MM.1S (cell line): Measurements from ENCODE around the gene PRR9.

Experiments
- DNase-seq: peaks from one replicate; pipeline ENCODE4 v3.0.0-alpha.2; 2015
- H2AFZ ChIP-seq: fragments of 300-600 bp; sonication (generic); 2 replicates; pipeline ENCODE4 v1.6.0; 2016; ENCODE audit warnings: antibody characterized with exemption, low read length
- H3F3A ChIP-seq: fragments of 300-600 bp; sonication (generic); 2 replicates; pipeline ENCODE4 v1.6.1; 2016; ENCODE audit warnings: mild to moderate bottlenecking, antibody characterized with exemption, low read length, moderate library complexity, mixed read lengths; ENCODE audit not compliant: insufficient read depth
- H3K27ac ChIP-seq: fragments of 300-600 bp; sonication (generic); 2 replicates; pipeline ENCODE4 v1.5.1; 2016; ENCODE audit warnings: mild to moderate bottlenecking, low read length
- H3K27me3 ChIP-seq: fragments of 300-600 bp; sonication (generic); replicated peaks from 2 replicates; pipeline ENCODE4 v1.6.0; 2016; ENCODE audit warnings: low read length; ENCODE audit not compliant: insufficient read depth
- H3K36me3 ChIP-seq: fragments of 300-600 bp; sonication (generic); replicated peaks from 2 replicates; pipeline ENCODE4 v1.6.1; 2016; ENCODE audit warnings: mild to moderate bottlenecking, low read length, mixed read lengths; ENCODE audit not compliant: insufficient read depth
- H3K4me1 ChIP-seq: fragments of 300-600 bp; sonication (generic); 2 replicates; pipeline ENCODE4 v1.6.1; 2016; ENCODE audit warnings: low read length, mixed read lengths
- H3K4me2 ChIP-seq: fragments of 300-600 bp; sonication (generic); 2 replicates; pipeline ENCODE4 v1.6.0; 2016; ENCODE audit warnings: low read depth, low read length
- H3K4me3 ChIP-seq: fragments of 300-600 bp; sonication (generic); 2 replicates; pipeline ENCODE4 v1.5.1; 2016; ENCODE audit warnings: low read length, mixed read lengths
- H3K79me2 ChIP-seq: fragments of 300-600 bp; sonication (generic); 2 replicates; pipeline ENCODE4 v1.6.1; 2016; ENCODE audit warnings: mixed run types, low read length, mixed read lengths
- H3K9ac ChIP-seq: fragments of 300-600 bp; sonication (generic); 2 replicates; pipeline ENCODE4 v1.6.1; 2016; ENCODE audit warnings: low read length, mixed read lengths
- H3K9me2 ChIP-seq: fragments of 300-600 bp; sonication (generic); replicated peaks from 2 replicates; pipeline ENCODE4 v1.6.1; 2016; ENCODE audit warnings: mild to moderate bottlenecking, low read length, mixed read lengths; ENCODE audit not compliant: insufficient read depth
- H3K9me3 ChIP-seq: fragments of 300-600 bp; sonication (generic); replicated peaks from 2 replicates; pipeline ENCODE4 v1.6.1; 2016; ENCODE audit warnings: mild to moderate bottlenecking, low read length, mixed read lengths; ENCODE audit not compliant: insufficient read depth
- H4K20me1 ChIP-seq: fragments of 300-600 bp; sonication (generic); 2 replicates; pipeline ENCODE4 v1.6.1; 2016; ENCODE audit warnings: mild to moderate bottlenecking, low read length, moderate library complexity, mixed read lengths; ENCODE audit not compliant: insufficient read depth
- EZH2 ChIP-seq: fragments of 300-600 bp; sonication (generic); optimal IDR thresholded peaks from 2 replicates; pipeline ENCODE3; 2017; ENCODE audit warnings: low read depth, mild to moderate bottlenecking, antibody characterized with exemption, low read length, mixed read lengths
- EZH2phosphoT487 ChIP-seq: fragments of 300-600 bp; sonication (generic); IDR thresholded peaks from 2 replicates; pipeline ENCODE4 v1.6.1; 2018; ENCODE audit warnings: antibody characterized with exemption, low read length
- TF ChIP-seq, protein P1 (sequence below): fragments of 300-600 bp; sonication (generic); IDR thresholded peaks from 2 replicates; pipeline ENCODE4 v1.5.1; 2016; ENCODE audit warnings: antibody characterized with exemption, low read length, mixed read lengths

The PRR9 gene

GRCh38 chr1:153192697-153193096, 24.7 kb upstream of the PRR9 start:
- no peak overlapping the region for H3K4me2 ChIP-seq
- no peak overlapping the region for H2AFZ ChIP-seq
- no peaks in the 10 kb centered on the region for H3K27me3 ChIP-seq
- TF ChIP-seq EZH2, result no peak
- TF ChIP-seq, protein P1, sequence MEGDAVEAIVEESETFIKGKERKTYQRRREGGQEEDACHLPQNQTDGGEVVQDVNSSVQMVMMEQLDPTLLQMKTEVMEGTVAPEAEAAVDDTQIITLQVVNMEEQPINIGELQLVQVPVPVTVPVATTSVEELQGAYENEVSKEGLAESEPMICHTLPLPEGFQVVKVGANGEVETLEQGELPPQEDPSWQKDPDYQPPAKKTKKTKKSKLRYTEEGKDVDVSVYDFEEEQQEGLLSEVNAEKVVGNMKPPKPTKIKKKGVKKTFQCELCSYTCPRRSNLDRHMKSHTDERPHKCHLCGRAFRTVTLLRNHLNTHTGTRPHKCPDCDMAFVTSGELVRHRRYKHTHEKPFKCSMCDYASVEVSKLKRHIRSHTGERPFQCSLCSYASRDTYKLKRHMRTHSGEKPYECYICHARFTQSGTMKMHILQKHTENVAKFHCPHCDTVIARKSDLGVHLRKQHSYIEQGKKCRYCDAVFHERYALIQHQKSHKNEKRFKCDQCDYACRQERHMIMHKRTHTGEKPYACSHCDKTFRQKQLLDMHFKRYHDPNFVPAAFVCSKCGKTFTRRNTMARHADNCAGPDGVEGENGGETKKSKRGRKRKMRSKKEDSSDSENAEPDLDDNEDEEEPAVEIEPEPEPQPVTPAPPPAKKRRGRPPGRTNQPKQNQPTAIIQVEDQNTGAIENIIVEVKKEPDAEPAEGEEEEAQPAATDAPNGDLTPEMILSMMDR, result peak; percentile 80
- H3K4me1 ChIP-seq, result no peaks in the 10 kb centered on the region
- no peaks in the 10 kb centered on the region for H3K79me2 ChIP-seq
- no peaks in the 10 kb centered on the region for H3K9me2 ChIP-seq
- H3K27ac ChIP-seq, result no peak overlapping the region
- H3F3A ChIP-seq, result no peaks in the 10 kb centered on the region
- H3K9me3 ChIP-seq, result no peaks in the 10 kb centered on the region
- H3K9ac ChIP-seq, result no peak overlapping the region
- no peaks in the 10 kb centered on the region for H3K36me3 ChIP-seq
- no peaks in the 10 kb centered on the region for H4K20me1 ChIP-seq
- DNase-seq, result peak; percentile 58
- H3K4me3 ChIP-seq, result no peak overlapping the region

DNA sequence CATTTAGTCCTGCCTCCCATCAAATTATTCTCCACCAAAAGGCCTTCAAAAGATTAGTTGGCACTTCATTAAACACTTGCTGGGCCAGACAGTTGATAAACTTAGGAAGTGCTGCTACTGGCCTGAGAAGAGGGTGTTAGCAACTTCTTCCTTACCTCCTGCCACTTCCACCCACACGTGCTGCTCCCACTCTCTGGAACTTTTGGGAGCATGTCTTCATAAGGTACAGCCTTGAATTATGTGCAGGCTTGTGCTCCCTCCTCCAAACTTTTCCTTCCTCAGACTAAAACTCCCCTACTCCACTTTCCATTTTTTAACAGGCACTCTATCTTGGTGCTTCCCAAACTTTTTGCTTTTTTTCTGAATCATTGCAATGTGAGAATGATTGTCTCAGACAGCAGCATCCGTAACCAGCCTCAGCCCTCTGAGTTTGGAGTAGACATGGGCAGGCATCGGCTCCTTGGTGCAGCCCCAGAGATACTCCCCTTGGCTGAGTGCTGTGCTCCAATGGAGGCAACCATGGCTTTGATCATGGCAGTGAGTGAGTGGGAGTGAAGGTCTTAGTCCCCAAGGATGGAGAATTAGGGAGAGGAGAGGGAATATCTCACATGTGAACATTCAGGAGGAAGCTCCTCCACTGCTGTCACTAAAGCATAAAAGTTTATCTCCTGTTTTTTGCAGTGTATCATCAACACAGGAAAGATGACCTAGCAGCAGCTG, 22.9 kb upstream of the PRR9 start:
- no peak overlapping the region for H3K27ac ChIP-seq
- no peaks in the 10 kb centered on the region for H3F3A ChIP-seq
- no peak overlapping the region for H3K4me2 ChIP-seq
- TF ChIP-seq EZH2 (no peak), EZH2phosphoT487 (no peak)
- TF ChIP-seq, protein P1, result no peak
- H3K4me1 ChIP-seq, result no peaks in the 10 kb centered on the region
- no peaks in the 10 kb centered on the region for H4K20me1 ChIP-seq
- no peak overlapping the region for H2AFZ ChIP-seq
- H3K79me2 ChIP-seq, result no peaks in the 10 kb centered on the region
- H3K4me3 ChIP-seq, result no peak overlapping the region
- DNase-seq, result no peak
- no peaks in the 10 kb centered on the region for H3K9me3 ChIP-seq
- H3K9me2 ChIP-seq, result no peaks in the 10 kb centered on the region
- H3K9ac ChIP-seq, result no peak overlapping the region
- no peaks in the 10 kb centered on the region for H3K36me3 ChIP-seq
- no peaks in the 10 kb centered on the region for H3K27me3 ChIP-seq

DNA sequence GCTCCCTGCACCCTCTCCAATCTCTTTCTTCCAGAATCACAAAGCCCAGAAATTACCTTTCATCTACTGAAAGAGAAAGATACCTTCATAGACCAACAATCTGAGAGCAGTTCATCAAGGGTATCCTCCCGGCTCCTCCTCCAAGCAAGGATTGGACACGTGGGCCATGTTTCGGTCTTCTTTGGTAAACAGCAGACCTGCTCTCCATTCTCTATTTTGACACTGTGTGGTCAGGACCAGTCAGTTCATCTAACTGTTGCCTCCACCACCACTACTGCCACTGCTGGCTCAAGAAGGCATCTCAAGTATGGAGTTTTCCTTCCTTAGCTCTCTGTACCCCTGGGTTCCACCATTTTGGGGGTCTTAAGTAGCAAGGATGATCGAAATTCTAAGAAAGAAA, 22.2 kb upstream of the PRR9 start:
- H3K4me3 ChIP-seq, result no peak overlapping the region
- no peak overlapping the region for H3K9ac ChIP-seq
- H3K36me3 ChIP-seq, result no peaks in the 10 kb centered on the region
- no peak overlapping the region for H3K4me2 ChIP-seq
- H2AFZ ChIP-seq, result no peak overlapping the region
- no peaks in the 10 kb centered on the region for H3F3A ChIP-seq
- TF ChIP-seq EZH2 (no peak), EZH2phosphoT487 (no peak)
- TF ChIP-seq, protein P1, result no peak
- H3K9me3 ChIP-seq, result no peaks in the 10 kb centered on the region
- H3K4me1 ChIP-seq, result no peaks in the 10 kb centered on the region
- H3K27me3 ChIP-seq, result no peaks in the 10 kb centered on the region
- H3K9me2 ChIP-seq, result no peaks in the 10 kb centered on the region
- no peaks in the 10 kb centered on the region for H3K79me2 ChIP-seq
- no peak overlapping the region for H3K27ac ChIP-seq
- peak; percentile 35 for DNase-seq
- H4K20me1 ChIP-seq, result no peaks in the 10 kb centered on the region
